DMS79 treated with DMSO at 0.1 percent for 48 hours (cell line): ENCODE data around the gene SORBS2.
"Not testable (repeated sequence)": the region's sequence is repeated elsewhere in the genome, so short reads cannot be mapped to it uniquely, and the experiment has no call there.

Experiments used
- DNase-seq: peaks from one replicate; lab custom pipeline; 2025; lab: John Stamatoyannopoulos, UW

Gene SORBS2

DNA sequence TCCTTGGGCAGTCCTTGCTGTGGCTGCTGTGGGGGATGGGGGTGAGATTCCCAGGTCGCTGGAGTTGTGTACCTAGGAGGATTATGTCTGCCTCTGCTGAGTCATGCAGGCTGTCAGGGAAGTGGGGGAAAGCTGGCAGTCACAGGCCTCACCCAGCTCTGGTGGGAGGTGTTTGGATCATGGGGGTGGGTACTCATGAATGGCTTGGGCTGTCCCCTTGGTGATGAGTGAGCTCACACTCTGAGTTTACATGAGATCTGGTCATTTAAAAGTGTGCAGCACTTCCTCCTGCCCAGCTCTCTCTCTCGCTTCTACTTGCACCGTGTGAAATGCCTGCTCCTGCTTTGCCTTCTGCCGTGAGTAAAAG, 252.1 kb downstream of the SORBS2 start:
- no peak for DNase-seq

GRCh38 chr4:185559251-185559914, 252.6 kb downstream of the SORBS2 start:
- DNase-seq, result not testable (repeated sequence)

DNA sequence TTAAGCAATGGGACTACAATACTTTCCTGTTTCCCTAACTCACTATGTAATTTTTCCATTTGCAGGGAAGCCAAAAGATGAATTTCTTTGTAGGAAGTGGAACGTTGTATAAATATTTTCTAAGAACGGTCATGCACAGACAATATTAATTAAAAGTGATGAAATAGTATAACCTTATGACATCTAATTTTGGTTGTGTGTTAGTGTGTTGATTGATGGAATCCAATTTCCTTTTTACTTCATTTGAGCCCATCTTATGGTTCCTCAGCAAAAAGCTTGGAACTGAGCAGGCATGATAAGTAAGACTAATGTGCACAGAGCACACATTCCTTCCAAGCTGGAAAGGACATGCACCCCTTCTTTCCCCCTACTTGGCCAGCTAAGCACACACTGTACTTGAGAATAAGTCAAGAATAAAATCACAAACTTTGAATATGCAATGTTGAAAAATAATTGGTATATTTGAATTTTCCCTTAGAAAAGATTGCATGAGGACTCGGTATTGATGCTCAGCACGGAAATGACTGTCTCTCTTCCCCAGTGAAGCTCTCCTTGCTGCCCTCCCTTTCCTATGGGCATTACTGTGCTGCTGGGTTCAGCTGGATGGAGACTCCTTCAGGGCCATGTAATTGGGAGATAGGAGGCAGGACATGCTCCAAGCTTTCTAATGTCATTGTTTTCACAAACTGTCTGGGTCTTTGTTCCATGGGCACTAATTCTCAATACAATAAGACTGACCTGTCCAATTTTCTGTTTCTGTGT, 257.4 kb downstream of the SORBS2 start:
- no peak for DNase-seq

DNA sequence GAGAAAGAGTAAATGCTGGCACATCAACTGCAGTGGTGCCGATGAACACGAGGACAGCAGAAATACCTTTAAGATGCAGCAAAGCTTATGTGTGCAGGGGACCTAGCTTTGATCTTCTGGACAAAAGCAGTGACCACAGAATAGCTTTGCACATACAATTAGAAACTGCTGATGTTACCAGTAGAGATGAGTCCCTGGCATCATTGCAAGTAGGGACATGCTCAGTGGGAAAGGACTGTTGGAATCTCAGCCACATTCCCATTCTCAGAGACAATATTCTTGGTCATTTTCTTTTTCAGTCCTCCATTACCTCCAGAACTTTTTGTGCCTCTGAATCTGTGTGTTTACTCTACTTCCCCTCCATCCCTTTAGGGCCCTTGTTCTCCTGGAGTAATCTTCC, 259.7 kb downstream of the SORBS2 start:
- no peak for DNase-seq

DNA sequence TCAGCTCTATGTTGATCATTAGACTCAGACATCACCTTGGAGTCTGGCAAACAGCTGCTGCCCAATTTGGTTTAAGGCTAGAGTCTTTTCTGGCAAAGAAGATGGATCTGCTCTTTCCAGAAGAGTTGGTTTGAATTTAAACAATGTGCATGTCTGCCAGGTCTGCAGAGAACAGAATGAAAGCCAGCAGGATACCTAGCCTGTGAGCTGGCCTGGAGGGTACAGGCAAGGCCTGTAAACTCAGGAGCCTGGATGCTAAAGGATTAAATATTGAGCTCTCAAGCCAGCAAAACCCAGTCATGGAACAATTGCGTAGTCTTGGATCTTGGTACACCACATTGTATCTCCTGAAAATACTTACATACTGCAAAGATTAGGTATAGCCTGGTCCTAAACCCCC, 261.1 kb downstream of the SORBS2 start:
- DNase-seq, result no peak

DNA sequence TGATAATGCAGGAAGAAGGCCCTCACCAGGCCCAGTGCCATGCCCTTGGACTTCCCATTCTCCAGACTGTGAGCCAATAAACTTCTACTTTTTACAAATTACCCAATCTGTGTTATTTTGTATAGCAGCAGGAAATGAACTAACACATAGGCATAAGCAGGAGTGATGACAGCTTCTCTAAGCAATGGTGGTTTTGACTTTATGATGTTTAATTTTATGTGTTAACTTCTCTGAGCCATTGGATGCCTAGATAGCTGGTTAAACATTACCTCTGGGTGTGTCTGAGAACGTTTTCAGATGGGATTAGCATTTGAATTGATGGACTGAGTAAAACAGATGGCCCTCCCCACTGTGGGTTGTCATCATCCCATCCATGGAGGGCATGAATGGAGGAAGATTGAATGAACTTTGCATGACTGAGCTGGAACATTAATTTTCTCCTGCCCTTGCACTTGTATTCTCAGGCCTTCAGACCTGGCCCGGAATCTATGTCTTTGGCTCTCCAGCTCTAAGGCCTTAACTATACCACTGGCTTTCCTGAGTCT, 262.8 kb downstream of the SORBS2 start:
- DNase-seq, result no peak

DNA sequence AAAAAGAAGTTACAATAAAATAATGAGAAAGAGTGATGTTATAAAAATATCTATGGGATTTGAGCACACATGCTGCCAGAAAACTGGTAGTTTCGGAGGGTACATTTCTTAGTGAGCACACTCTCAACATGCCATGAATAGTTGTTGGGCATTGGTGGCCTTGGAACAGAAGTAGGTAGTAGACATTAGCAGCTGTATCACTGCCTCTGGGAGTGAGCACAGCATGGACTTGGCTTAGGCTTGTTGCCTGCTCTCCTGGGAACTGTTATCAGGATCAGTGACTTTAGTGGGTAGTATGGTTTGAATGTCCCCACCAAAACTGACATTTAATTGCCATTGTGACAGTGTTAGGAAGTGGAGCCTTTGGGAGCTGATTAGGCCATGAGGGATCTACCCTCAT, 263.4 kb downstream of the SORBS2 start:
- DNase-seq, result no peak

- DNase-seq, result no peak
These were observed 265.7 kb downstream of the SORBS2 start for GRCh38 chr4:185546335-185546734.

- peak; percentile 0 for DNase-seq
These were observed 269.2 kb downstream of the SORBS2 start for GRCh38 chr4:185542626-185543315.

GRCh38 chr4:185541251-185541727, 270.7 kb downstream of the SORBS2 start:
- DNase-seq, result peak; percentile 50

DNA sequence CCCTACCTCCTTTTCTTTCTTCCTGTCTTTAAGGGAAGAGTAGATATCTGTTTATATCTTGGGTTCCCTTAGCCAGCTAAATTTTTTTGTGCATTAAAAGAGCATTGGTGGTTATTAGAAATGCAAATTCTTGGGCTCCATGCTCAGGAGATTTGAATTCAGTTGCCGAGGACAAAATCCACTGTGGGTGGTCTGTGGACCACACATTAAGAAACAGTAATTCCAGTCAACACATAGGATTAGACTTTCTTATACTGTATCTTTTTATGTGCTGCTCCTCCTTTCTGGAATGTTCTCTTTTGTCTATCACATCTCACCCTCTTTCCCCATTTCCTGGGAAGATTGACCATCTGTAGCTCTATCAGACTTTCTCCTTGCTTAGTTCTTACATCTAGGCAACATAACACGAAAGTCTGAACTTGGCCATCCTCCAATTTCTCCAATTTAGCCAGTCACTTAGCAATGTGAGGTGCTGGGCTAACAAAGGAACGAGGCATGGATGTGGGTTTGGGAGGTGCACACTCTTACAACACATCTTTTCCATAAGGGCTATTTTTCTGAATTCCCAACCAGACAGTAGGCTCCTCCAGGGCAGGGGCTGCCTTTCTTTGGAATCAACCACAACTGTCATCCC, 271.4 kb downstream of the SORBS2 start:
- DNase-seq, result no peak

DNA sequence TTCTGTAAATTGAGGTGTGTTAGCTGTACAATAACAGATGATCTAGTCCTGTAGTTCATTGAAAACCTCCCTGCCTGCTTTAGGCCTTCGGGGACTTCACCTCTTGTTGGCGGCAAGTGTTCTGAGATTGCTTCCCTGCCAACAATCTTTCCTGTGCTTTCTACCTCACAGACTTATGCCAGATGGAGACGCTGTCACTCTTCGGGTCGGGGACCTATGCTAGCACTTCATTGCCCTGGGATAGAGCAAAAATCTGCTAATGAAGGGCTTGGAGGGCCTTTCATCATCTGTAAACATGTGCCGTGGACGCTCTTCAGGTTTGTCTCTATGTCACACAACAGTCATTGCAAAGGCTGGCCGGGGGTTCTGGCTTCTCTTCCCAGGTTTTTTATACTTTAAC, 272.0 kb downstream of the SORBS2 start:
- DNase-seq, result no peak

GRCh38 chr4:185538806-185539205, 273.2 kb downstream of the SORBS2 start:
- no peak for DNase-seq

DNA sequence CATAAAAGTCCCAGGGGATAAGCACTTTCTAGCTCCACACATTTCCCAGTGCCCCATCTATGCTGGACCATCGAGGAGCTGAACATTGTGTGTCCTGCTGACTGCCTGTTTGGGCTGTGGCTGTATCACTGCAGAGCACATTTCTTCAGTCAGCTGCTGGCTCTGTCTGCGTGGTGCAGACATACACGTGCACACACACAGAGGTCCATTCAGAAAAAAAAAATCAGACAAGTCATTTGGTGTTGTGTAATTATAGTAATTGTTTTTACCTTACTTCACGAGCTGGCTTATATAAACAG, 275.6 kb downstream of the SORBS2 start:
- peak; percentile 2 for DNase-seq

DNA sequence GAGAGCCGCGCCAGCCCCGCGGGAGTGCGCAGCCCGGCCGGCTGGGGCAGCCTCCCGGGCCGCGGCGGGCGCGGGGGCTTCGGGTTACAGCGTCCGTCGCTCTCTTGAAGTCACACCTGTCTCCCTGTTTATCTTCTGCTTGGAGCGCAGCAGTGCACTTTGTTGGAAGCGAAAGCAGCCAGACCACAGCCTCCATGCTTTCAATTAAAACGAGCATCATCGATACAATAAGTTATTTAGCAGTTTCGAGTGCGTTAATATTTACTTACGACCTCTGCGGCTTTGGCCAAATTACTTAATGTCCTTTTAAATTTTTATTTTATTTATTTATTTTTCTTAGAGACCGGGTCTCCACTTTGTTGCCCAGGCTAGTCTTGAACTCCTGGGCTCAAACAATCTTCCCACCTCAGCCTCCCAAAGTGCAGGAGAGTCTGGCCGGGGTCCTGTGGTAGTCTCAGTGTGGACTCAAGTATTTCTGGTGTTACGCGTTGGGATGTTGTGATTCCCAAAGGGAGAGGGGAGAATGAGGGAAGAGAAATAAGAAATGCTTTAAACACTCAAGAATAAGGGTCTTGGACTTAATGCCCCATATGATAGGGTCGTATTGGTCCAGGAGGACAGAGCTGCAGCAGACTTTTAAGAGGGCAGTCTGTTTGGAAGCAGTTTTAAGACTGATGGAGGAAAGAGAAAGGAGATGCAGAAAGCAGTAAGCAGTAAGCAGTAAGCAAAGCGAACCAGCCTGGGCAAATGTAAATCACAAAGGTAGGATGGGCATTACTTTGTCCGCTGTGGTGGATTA, 276.2 kb downstream of the SORBS2 start:
- DNase-seq, result peak; percentile 19
